SK-N-MC (cell line): ENCODE data around the gene GMPR.

Source experiments
- EZH2 ChIP-seq: fragments of 200-600 bp; sonication (generic); IDR thresholded peaks from one replicate; pipeline ENCODE4 v1.6.1; 2017; ENCODE audit warnings: antibody characterized with exemption
- POLR2AphosphoS5 ChIP-seq: IDR thresholded peaks from 2 replicates; pipeline ENCODE4 v1.6.1; 2012; ENCODE audit warnings: mild to moderate bottlenecking, low read depth, low read length, borderline replicate concordance

- TF ChIP-seq POLR2AphosphoS5 (no peak), EZH2 (no peak)
These were observed 21.8 kb upstream of the GMPR start for GRCh38 chr6:16216501-16217155.
